Measurements from ENCODE around the gene ABCG1. TPM values are rescaled to one million over a fixed set of nuclear protein-coding genes. Genes with fewer than 3 reads are reported as not detected.

Gene ABCG1
- total RNA-seq, 2 donors from 2014 or later: 53.1 to 55.5 TPM

DNA sequence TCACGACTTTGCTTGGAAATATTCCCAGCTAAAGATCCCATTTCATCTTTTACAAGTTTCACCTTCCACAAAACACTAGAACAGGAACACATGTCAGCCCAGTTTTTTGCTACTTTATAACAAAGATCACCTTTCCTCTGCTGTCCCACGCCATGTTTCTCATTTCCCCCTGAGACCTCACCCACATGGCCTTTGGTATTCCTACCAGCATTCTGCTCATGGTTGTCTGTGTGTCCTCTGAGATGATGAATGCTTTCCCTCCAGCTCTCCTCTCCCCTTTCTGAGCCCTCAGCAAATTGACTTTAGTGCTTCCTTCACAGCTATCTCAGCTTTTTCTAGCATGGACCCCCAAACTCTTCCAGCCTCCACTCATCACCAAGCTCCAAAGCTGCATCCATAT, 32.3 kb upstream of the ABCG1 start:
- Mint-ChIP-seq H3K9me3 (peaks cover 7 to 10% of the 10 kb centered on the region in 2 donors), H3K27me3 (ENCODE audit: low read depth) (no peaks in the 10 kb centered on the region), H3K4me1 (ENCODE audit: low read depth) (peaks cover 59% of the 10 kb centered on the region), H3K27ac (no peak overlapping the region), H3K4me3 (no peak overlapping the region), H3K36me3 (ENCODE audit: insufficient read depth in 2 of 2) (peaks cover 7 to 16% of the 10 kb centered on the region in 2 donors)
- DNase-seq (no peak), ATAC-seq (replicated peaks in 1 of 2) (no peak)

DNA sequence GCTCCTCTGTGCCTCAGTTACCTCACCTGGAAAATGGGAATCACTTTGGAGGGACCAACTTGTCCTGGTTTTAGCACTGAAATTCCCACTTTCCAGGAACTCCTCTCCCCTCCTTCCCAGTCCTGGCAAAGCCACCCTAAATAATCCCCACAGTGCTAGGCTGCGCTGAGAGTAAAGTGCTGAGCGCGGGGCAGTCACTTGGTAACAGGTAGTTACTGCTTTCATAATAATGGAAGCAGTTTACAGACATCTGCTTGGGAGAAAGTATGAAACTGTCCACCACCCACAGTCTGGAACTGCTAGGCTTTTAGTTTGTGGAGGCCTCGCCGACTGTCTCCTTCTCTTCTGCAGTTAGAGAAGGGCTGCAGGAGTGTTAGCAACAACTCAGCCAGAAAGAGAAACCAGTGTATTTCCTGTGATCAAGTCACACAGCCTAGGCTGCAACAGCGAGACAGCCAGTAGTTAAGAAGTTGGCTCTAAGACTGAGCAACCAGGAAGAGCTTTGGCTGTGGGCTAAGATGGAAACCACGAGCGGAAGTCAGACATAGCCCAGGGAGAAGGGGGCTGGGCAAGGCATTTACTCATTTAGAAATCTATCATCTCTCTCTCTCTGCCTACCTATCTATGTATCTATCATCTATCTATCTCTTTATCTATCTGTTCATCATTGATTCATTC, 30.8 kb upstream of the ABCG1 start:
- Mint-ChIP-seq H3K4me1 (ENCODE audit: low read depth) (peaks cover 74% of the 10 kb centered on the region), H3K27ac (peak overlapping the region; percentile 36), H3K9me3 (peaks cover 7 to 10% of the 10 kb centered on the region in 2 donors), H3K27me3 (ENCODE audit: low read depth) (no peaks in the 10 kb centered on the region), H3K4me3 (peak overlapping the region; percentile 18 to 70), H3K36me3 (ENCODE audit: insufficient read depth in 2 of 2) (peaks cover 7 to 16% of the 10 kb centered on the region in 2 donors)
- ATAC-seq (replicated peaks in 1 of 2) (peak; percentile 86 to 89), DNase-seq (peak; percentile 80 to 84)

DNA sequence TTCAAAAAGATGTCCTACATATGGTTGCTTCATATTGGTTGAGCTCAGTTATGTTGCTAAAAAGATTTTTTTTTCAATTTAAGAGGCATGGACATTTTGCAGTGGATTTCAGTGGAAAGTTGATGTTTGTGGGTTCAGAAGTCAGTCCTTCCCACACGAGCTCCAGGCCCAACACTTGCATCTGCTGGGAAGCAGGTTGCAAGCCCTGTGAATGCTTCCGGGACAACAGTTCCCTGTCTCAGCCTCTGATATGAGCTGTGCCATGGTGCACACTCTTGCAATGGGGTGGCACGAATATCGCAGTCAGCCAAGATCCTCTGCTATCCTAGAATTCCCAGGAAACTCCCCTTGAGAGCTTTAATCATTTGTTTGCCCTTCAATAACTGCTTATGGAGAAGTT, 30.3 kb upstream of the ABCG1 start:
- H3K27me3 Mint-ChIP-seq (ENCODE audit: low read depth): no peaks in the 10 kb centered on the region
- H3K9me3 Mint-ChIP-seq: peaks cover 7 to 10% of the 10 kb centered on the region in 2 donors
- H3K4me1 Mint-ChIP-seq (ENCODE audit: low read depth): peaks cover 80% of the 10 kb centered on the region
- ATAC-seq (replicated peaks in 1 of 2) (no peak), DNase-seq (no peak)
- peak overlapping the region; percentile 36 for H3K27ac Mint-ChIP-seq
- peak overlapping the region; percentile 18 to 70 for H3K4me3 Mint-ChIP-seq
- peaks cover 7 to 16% of the 10 kb centered on the region in 2 donors for H3K36me3 Mint-ChIP-seq (ENCODE audit: insufficient read depth in 2 of 2)

- Mint-ChIP-seq H3K4me3 (peak overlapping the region; percentile 45 to 46), H3K36me3 (ENCODE audit: insufficient read depth in 2 of 2) (peaks cover 7 to 16% of the 10 kb centered on the region in 2 donors), H3K27me3 (ENCODE audit: low read depth) (no peaks in the 10 kb centered on the region), H3K27ac (no peak overlapping the region), H3K4me1 (ENCODE audit: low read depth) (peaks cover 87% of the 10 kb centered on the region), H3K9me3 (peaks cover 7 to 10% of the 10 kb centered on the region in 2 donors)
- no peak for ATAC-seq (replicated peaks in 1 of 2)
- no peak for DNase-seq
Measured at GRCh38 chr21:42189431-42189830, 29.5 kb upstream of the ABCG1 start.

- H3K4me3 Mint-ChIP-seq: peak overlapping the region; percentile 45 to 46
- peaks cover 7 to 16% of the 10 kb centered on the region in 2 donors for H3K36me3 Mint-ChIP-seq (ENCODE audit: insufficient read depth in 2 of 2)
- peak; percentile 68 to 72 for ATAC-seq (replicated peaks in 1 of 2)
- peaks cover 93% of the 10 kb centered on the region for H3K4me1 Mint-ChIP-seq (ENCODE audit: low read depth)
- peak; percentile 69 to 76 for DNase-seq
- no peak overlapping the region for H3K27ac Mint-ChIP-seq
- H3K9me3 Mint-ChIP-seq: peaks cover 7 to 10% of the 10 kb centered on the region in 2 donors
- no peaks in the 10 kb centered on the region for H3K27me3 Mint-ChIP-seq (ENCODE audit: low read depth)
Measured at GRCh38 chr21:42189860-42190485, 29.0 kb upstream of the ABCG1 start.

DNA sequence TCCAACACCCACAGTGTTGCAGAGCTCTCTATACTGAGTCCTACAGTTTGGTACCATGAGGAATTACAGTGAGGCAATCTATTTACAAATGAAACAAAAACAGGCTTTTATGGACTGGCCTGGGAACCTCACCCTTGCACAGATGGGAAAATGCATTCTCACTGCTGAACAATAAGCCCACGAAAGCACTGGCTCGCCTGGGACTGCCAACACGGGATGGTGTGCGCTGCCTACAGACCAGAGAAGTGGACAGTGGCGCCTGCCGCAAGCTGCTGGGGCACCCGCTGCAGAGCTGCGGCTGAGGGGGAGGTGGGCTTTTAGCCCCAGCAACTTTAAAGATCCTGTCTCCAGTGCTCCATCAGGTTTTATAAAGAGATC, 28.5 kb upstream of the ABCG1 start:
- DNase-seq: no peak
- Mint-ChIP-seq H3K9me3 (peaks cover 7 to 10% of the 10 kb centered on the region in 2 donors), H3K36me3 (ENCODE audit: insufficient read depth in 2 of 2) (peaks cover 7 to 13% of the 10 kb centered on the region in 2 donors), H3K4me1 (ENCODE audit: low read depth) (peaks cover 96% of the 10 kb centered on the region), H3K27me3 (ENCODE audit: low read depth) (no peaks in the 10 kb centered on the region), H3K27ac (no peak overlapping the region), H3K4me3 (peak overlapping the region; percentile 45 to 46)
- no peak for ATAC-seq (replicated peaks in 1 of 2)

- ATAC-seq (replicated peaks in 1 of 2) (no peak), DNase-seq (no peak)
- Mint-ChIP-seq H3K27ac (no peak overlapping the region), H3K9me3 (peaks cover 3 to 8% of the 10 kb centered on the region in 2 donors), H3K4me3 (no peak overlapping the region), H3K27me3 (ENCODE audit: low read depth) (no peaks in the 10 kb centered on the region), H3K36me3 (ENCODE audit: insufficient read depth in 2 of 2) (peaks cover 3 to 8% of the 10 kb centered on the region in 2 donors), H3K4me1 (ENCODE audit: low read depth) (peaks cover 94% of the 10 kb centered on the region)
Measured at GRCh38 chr21:42191064-42191463, 27.9 kb upstream of the ABCG1 start.

DNA sequence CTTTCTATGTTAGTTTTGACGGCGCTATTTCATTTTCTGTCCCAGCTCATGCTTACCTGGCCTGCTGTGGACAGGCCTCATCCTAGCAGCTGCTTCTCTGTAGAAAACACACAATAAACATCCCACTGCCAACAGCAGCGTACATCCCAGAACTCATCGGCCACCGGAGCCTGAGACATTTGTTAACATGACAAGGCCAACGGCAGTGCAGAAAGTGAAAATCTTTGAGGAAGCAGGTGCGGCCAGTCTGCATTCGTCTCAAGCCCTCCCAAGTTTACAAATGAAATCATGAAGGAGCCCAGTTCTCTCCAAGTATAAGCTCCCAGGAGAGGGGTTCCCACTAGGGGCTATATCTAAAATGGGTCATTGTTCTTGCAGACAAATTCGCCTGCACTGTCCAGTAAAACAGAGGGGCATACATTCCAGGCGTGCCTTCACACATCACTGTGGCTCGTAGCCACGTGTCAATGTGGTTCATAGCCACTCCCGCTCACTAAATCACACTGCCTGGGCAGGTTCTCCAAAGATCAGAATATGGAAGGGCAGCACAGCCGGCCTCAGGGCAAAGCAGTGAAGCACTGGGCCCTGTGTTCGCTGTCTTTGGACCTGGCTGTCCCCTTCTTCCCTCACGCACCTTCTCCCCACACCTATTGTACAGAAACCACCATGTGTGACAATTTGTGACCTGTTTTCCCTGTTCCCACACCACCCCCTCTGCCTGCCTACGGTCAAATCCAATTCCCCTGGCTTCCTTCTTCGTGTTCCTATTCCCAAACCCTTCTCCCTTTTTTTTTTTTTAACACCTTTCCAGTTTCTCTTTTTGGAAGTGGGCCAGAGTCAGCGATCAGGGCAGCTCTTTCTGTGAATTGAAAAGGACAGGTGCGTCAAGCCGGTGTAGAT, 27.0 kb upstream of the ABCG1 start:
- Mint-ChIP-seq H3K9me3 (no peaks in the 10 kb centered on the region), H3K36me3 (ENCODE audit: insufficient read depth in 2 of 2) (no peaks in the 10 kb centered on the region), H3K4me3 (peak overlapping the region; percentile 7 to 12), H3K4me1 (ENCODE audit: low read depth) (peaks cover 85% of the 10 kb centered on the region), H3K27me3 (ENCODE audit: low read depth) (no peaks in the 10 kb centered on the region), H3K27ac (no peak overlapping the region)
- ATAC-seq (replicated peaks in 1 of 2) (no peak), DNase-seq (no peak)

DNA sequence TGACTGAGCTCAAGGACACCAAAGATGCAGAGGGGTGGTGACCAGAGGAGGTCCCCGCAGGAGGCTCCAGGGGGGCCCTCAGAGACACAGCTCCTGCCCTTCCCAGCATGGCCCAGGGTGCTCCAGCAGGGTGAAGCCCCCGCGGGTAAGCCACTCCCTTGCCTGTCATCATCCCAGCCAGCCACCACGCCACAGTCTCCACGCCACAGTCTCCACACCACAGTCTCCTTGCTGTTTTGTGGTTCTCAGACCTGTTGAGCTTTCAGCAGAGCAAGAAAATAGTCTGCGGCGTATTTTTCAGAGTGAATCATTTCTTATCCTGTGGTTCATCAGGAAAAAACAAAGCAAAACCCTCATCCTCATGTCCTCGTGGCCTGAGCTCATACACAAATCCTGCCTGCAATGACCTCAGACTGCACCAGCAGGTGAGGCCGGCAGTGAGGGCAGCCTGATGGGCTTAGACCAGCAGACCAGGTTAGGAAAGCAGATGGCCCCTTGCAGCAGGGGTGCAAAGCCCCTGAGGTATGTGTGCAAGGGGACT, 25.7 kb upstream of the ABCG1 start:
- Mint-ChIP-seq H3K36me3 (ENCODE audit: insufficient read depth in 2 of 2) (no peaks in the 10 kb centered on the region), H3K9me3 (no peaks in the 10 kb centered on the region), H3K27me3 (ENCODE audit: low read depth) (no peaks in the 10 kb centered on the region), H3K27ac (peak overlapping the region; percentile 11), H3K4me1 (ENCODE audit: low read depth) (peaks cover 77% of the 10 kb centered on the region), H3K4me3 (peak overlapping the region; percentile 68 to 70)
- DNase-seq (peak; percentile 82 to 87), ATAC-seq (replicated peaks in 1 of 2) (peak; percentile 67 to 74)

DNA sequence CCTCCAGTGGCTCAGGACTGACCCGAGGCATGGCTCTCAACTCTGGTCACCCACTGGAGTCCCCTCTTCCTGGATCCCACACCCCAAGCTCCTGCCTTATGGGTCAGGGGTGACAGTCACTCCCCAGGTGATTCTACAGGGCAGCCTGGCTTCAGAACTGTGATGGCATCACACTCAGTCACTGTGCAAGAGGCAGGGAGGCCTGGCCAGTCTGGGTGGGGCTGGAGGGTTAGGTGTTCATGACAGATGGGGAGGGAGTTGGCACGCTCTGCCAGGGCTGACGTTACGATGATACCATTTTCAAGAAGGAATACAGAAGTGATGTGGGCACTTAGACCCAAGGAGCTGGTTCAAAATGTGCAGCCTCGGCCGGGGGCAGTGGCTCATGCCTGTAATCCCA, 25.2 kb upstream of the ABCG1 start:
- ATAC-seq (replicated peaks in 1 of 2) (no peak), DNase-seq (no peak)
- Mint-ChIP-seq H3K4me1 (ENCODE audit: low read depth) (peaks cover 77% of the 10 kb centered on the region), H3K27me3 (ENCODE audit: low read depth) (no peaks in the 10 kb centered on the region), H3K4me3 (peak overlapping the region in 1 of 2 donors; percentile 18), H3K27ac (no peak overlapping the region), H3K9me3 (no peaks in the 10 kb centered on the region), H3K36me3 (ENCODE audit: insufficient read depth in 2 of 2) (no peaks in the 10 kb centered on the region)

GRCh38 chr21:42194863-42195262, 24.1 kb upstream of the ABCG1 start:
- H3K27ac Mint-ChIP-seq: no peak overlapping the region
- no peaks in the 10 kb centered on the region for H3K27me3 Mint-ChIP-seq (ENCODE audit: low read depth)
- no peaks in the 10 kb centered on the region for H3K9me3 Mint-ChIP-seq
- H3K36me3 Mint-ChIP-seq (ENCODE audit: insufficient read depth in 2 of 2): no peaks in the 10 kb centered on the region
- H3K4me3 Mint-ChIP-seq: no peak overlapping the region
- ATAC-seq (replicated peaks in 1 of 2) (no peak), DNase-seq (no peak)
- peaks cover 77% of the 10 kb centered on the region for H3K4me1 Mint-ChIP-seq (ENCODE audit: low read depth)

DNA sequence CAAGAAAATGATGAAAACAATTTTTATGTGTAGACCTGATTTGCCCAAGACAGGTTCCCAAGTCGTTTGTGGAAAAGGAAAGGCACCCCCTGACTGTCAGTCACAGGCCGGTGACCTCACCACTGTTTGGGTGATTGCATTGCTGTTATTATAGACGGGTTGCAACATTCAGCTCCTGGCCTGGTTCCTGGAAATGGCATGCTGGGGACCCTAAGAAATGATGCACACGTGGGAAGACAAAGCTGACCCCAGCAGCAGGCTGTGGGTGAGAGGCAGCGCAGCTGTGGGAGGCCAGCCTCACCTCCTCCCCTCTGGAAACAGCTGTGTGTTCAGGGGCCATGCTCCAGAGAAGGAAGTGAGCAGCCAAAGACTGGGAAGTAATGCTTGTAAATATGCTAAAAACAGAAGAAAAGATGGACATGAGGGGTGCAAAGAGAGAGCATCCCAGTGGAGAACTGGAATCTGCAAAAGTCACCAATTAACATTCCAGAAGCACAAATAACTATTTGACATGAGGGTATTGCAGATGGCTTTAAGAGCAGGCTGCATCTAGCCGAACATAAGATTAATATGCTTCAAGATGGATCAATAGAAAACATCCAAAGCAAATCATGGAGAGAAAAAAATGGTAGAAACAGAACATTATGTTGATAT, 23.4 kb upstream of the ABCG1 start:
- H3K9me3 Mint-ChIP-seq: no peaks in the 10 kb centered on the region
- DNase-seq: no peak
- no peaks in the 10 kb centered on the region for H3K27me3 Mint-ChIP-seq (ENCODE audit: low read depth)
- H3K36me3 Mint-ChIP-seq (ENCODE audit: insufficient read depth in 2 of 2): no peaks in the 10 kb centered on the region
- H3K4me3 Mint-ChIP-seq: no peak overlapping the region
- H3K27ac Mint-ChIP-seq: no peak overlapping the region
- no peak for ATAC-seq (replicated peaks in 1 of 2)
- peaks cover 74% of the 10 kb centered on the region for H3K4me1 Mint-ChIP-seq (ENCODE audit: low read depth)

Measured in activated T-cell treated with anti-CD3 and anti-CD28 coated beads, Interleukin-2, amount 50 U/mL, for 72 hours (primary cell).